HG02885 (cell line): Measurements from ENCODE around the gene CD52.
"Not testable (repeated sequence)": the region's sequence is repeated elsewhere in the genome, so short reads cannot be mapped to it uniquely, and the experiment has no call there.

ENCODE experiments used
- ATAC-seq: cut with Tn5 transposase; IDR thresholded peaks from one replicate; pipeline ENCODE4 v1.9.1; 2021; ENCODE audit warnings: mild to moderate bottlenecking; ENCODE audit not compliant: unreplicated experiment, poor library complexity

The CD52 gene

GRCh38 chr1:26327956-26328362 is 10.2 kb downstream of the CD52 start:
- no peak for ATAC-seq

GRCh38 chr1:26328597-26328996 is 10.8 kb downstream of the CD52 start:
- no peak for ATAC-seq

GRCh38 chr1:26329380-26329779 is 11.6 kb downstream of the CD52 start:
- ATAC-seq = not testable (repeated sequence)

GRCh38 chr1:26330276-26330675 is 12.5 kb downstream of the CD52 start:
- ATAC-seq = no peak

- not testable (repeated sequence) for ATAC-seq
Observed at GRCh38 chr1:26333312-26333711, 15.6 kb downstream of the CD52 start.

- no peak for ATAC-seq
Observed at GRCh38 chr1:26335774-26336476, 18.2 kb downstream of the CD52 start.

GRCh38 chr1:26336477-26337205 is 18.9 kb downstream of the CD52 start:
- ATAC-seq = peak; percentile 82

- ATAC-seq = no peak
Observed at GRCh38 chr1:26337206-26337535, 19.4 kb downstream of the CD52 start.

GRCh38 chr1:26337625-26338024 is 19.9 kb downstream of the CD52 start:
- no peak for ATAC-seq

GRCh38 chr1:26338670-26339069 is 20.9 kb downstream of the CD52 start:
- ATAC-seq = no peak

- ATAC-seq = no peak
Observed at GRCh38 chr1:26340047-26340481, 22.3 kb downstream of the CD52 start.

- ATAC-seq = no peak
Observed at GRCh38 chr1:26344147-26344920, 26.6 kb downstream of the CD52 start.

- no peak for ATAC-seq
Observed at GRCh38 chr1:26345718-26346117, 28.0 kb downstream of the CD52 start.

GRCh38 chr1:26346274-26347033 is 28.7 kb downstream of the CD52 start:
- ATAC-seq = no peak

GRCh38 chr1:26349188-26349876 is 31.6 kb downstream of the CD52 start:
- no peak for ATAC-seq

GRCh38 chr1:26349877-26350244 is 32.1 kb downstream of the CD52 start:
- ATAC-seq = no peak

- no peak for ATAC-seq
Observed at GRCh38 chr1:26350343-26350700, 32.6 kb downstream of the CD52 start.

GRCh38 chr1:26350701-26351589 is 33.2 kb downstream of the CD52 start:
- no peak for ATAC-seq
